HFFc6 (cell line): ENCODE results near the gene HNRNPA0. TPM values are rescaled to one million over a fixed set of nuclear protein-coding genes. Genes with fewer than 3 reads are reported as not detected.

Experiments used
- DNase-seq: peaks from one replicate; pipeline ENCODE4 v3.0.0-alpha.2; 2018
- H3K27ac Mint-ChIP-seq: 2 replicates; pipeline ENCODE4 v1.8.0; 2020; ENCODE audit warnings: mild to moderate bottlenecking, mixed read lengths
- H3K27me3 Mint-ChIP-seq: 2 replicates; pipeline ENCODE4 v1.8.0; 2021; ENCODE audit warnings: mild to moderate bottlenecking, moderate library complexity, mixed read lengths; ENCODE audit not compliant: insufficient read depth
- H3K36me3 Mint-ChIP-seq: 2 replicates; pipeline ENCODE4 v1.8.0; 2021; ENCODE audit warnings: low read depth, mixed read lengths
- H3K4me1 Mint-ChIP-seq: 2 replicates; pipeline ENCODE4 v1.8.0; 2020; ENCODE audit warnings: low read depth, mixed read lengths
- H3K4me3 Mint-ChIP-seq: 2 replicates; pipeline ENCODE4 v1.8.0; 2020; ENCODE audit warnings: mild to moderate bottlenecking, moderate library complexity, mixed read lengths
- H3K9me3 Mint-ChIP-seq: 2 replicates; pipeline ENCODE4 v1.8.0; 2020; ENCODE audit warnings: mild to moderate bottlenecking, mixed read lengths
- CTCF ChIP-seq: fragments of 200-600 bp; sonication (generic); IDR thresholded peaks from 2 replicates; pipeline ENCODE4 v1.5.0; 2021; ENCODE audit warnings: antibody characterized with exemption, mild to moderate bottlenecking
- total RNA-seq, 6 experiments: library from RNA; stranded (reverse); fragmentation: NEBNext Ultra II Directional; extraction: Animal tissue kit (Norgen Biotek cat#: 25700); gene quantifications; 2 replicates in 1 of 6; 3 replicates in 5 of 6; pipeline ENCODE4 v1.2.3, GENCODE V29; 2021

Gene HNRNPA0
- total RNA-seq, 6 experiments from 2014 or later = 20.3 to 23.0 (median 22.0) TPM

DNA sequence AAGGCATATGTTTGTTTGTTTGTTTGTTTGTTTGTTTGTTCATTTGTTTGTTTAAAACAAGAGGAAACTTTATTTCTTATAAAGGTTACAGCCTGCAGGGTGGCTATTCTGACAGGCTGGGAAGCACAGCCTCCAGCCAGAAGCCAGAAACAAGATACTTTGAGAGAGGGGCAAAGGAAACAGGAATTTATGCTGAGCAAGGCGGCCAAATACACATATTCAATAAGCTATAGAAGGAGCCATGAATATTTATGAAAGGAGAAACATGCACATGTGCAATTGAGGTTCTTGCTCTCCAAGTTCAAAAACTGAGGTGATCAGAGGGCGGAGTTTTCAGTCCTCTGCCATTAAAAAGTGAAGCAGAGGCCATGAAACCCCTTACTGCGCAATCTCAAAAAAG lies 37.8 kb downstream of the HNRNPA0 start:
- no peaks in the 10 kb centered on the region for H3K36me3 Mint-ChIP-seq
- no peak overlapping the region for H3K4me3 Mint-ChIP-seq
- no peak for TF ChIP-seq CTCF
- peaks cover 11% of the 10 kb centered on the region for H3K27me3 Mint-ChIP-seq
- H3K27ac Mint-ChIP-seq = no peak overlapping the region
- peaks cover 4% of the 10 kb centered on the region for H3K9me3 Mint-ChIP-seq
- peaks cover 10% of the 10 kb centered on the region; the same call in 1 of the 2 replicates for H3K4me1 Mint-ChIP-seq
- no peak for DNase-seq

- H3K9me3 Mint-ChIP-seq = peaks cover 4% of the 10 kb centered on the region
- H3K4me1 Mint-ChIP-seq = peaks cover 10% of the 10 kb centered on the region; the same call in 1 of the 2 replicates
- H3K36me3 Mint-ChIP-seq = no peaks in the 10 kb centered on the region
- no peak for TF ChIP-seq CTCF
- no peak for DNase-seq
- no peak overlapping the region for H3K4me3 Mint-ChIP-seq
- H3K27ac Mint-ChIP-seq = no peak overlapping the region
- peaks cover 6% of the 10 kb centered on the region; the same call in 1 of the 2 replicates for H3K27me3 Mint-ChIP-seq
Measured at GRCh38 chr5:137715456-137715855, 38.7 kb downstream of the HNRNPA0 start.

- peaks cover 10% of the 10 kb centered on the region; the same call in 1 of the 2 replicates for H3K4me1 Mint-ChIP-seq
- DNase-seq = no peak
- no peak for TF ChIP-seq CTCF
- peaks cover 4% of the 10 kb centered on the region for H3K9me3 Mint-ChIP-seq
- H3K27me3 Mint-ChIP-seq = peaks cover 3% of the 10 kb centered on the region; the same call in 1 of the 2 replicates
- no peaks in the 10 kb centered on the region for H3K36me3 Mint-ChIP-seq
- H3K27ac Mint-ChIP-seq = peak overlapping the region; percentile 11; the same call in 1 of the 2 replicates
- no peak overlapping the region for H3K4me3 Mint-ChIP-seq
Measured at GRCh38 chr5:137714946-137715345, 39.2 kb downstream of the HNRNPA0 start.

DNA sequence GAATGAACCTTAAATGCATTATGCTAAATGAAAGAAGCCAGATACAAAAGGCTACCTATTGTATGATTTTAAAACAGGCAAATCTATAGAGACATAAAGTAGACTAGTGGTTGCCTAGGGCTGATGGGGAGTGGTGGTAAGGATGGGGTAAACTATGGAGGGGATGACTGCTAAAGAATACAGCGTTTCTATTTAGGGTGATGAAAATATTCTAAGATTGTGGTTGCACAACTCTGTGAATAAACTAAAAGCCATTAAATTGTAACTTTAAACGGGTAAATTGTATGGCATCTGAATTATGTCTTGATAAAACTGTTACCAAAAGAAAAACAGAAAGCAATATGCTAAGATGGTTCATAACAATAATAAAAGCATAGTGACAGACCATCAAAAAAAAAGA lies 39.7 kb downstream of the HNRNPA0 start:
- Mint-ChIP-seq H3K9me3 (peaks cover 4% of the 10 kb centered on the region), H3K27ac (peak overlapping the region; percentile 11; the same call in 1 of the 2 replicates), H3K4me1 (peaks cover 10% of the 10 kb centered on the region; the same call in 1 of the 2 replicates), H3K4me3 (no peak overlapping the region), H3K27me3 (no peaks in the 10 kb centered on the region; the same call in 1 of the 2 replicates), H3K36me3 (no peaks in the 10 kb centered on the region)
- no peak for TF ChIP-seq CTCF
- DNase-seq = no peak

- no peaks in the 10 kb centered on the region for H3K36me3 Mint-ChIP-seq
- TF ChIP-seq CTCF = no peak
- peaks cover 10% of the 10 kb centered on the region; the same call in 1 of the 2 replicates for H3K4me1 Mint-ChIP-seq
- no peak for DNase-seq
- H3K27ac Mint-ChIP-seq = no peak overlapping the region
- H3K4me3 Mint-ChIP-seq = no peak overlapping the region
- H3K9me3 Mint-ChIP-seq = peaks cover 4% of the 10 kb centered on the region
- no peaks in the 10 kb centered on the region for H3K27me3 Mint-ChIP-seq
Measured at GRCh38 chr5:137712139-137712667, 42.0 kb downstream of the HNRNPA0 start.
